Right cardiac atrium (tissue), 5 donors: ENCODE results near the gene PRKN. TPM values are rescaled to one million over a fixed set of nuclear protein-coding genes. Genes with fewer than 3 reads are reported as not detected.

Experiments
- ATAC-seq, 2 donors: fragments of 200-7000 bp; cut with Tn5 transposase; one replicate each; pipeline versions ENCODE4 v1.8.0 to v1.9.1; 2020; ENCODE audit warnings: moderate library complexity in 2 of 2, mild to moderate bottlenecking in 1 of 2
- DNase-seq, 3 donors: peaks; one replicate each; pipeline ENCODE4 v3.0.0-alpha.2; 2020
- H3K27ac ChIP-seq: one replicate; pipeline ENCODE4 v1.5.1; 2013; ENCODE audit warnings: mild to moderate bottlenecking, low read length, control low read depth, moderate library complexity
- H3K27me3 ChIP-seq: one replicate; pipeline ENCODE4 v1.6.1; 2013; ENCODE audit not compliant: control insufficient read depth, insufficient read depth
- H3K4me1 ChIP-seq: one replicate; pipeline ENCODE4 v1.6.1; 2013; ENCODE audit warnings: low read length; ENCODE audit not compliant: control insufficient read depth, insufficient read depth
- H3K4me3 ChIP-seq: one replicate; pipeline ENCODE4 v1.5.1; 2013; ENCODE audit warnings: low read length, control low read depth
- H3K9me3 ChIP-seq: one replicate; pipeline ENCODE4 v1.6.1; 2013; ENCODE audit warnings: low read length; ENCODE audit not compliant: control insufficient read depth
- WGBS: extraction: QIAGEN DNeasy Blood & Tissue Kit; methylation state at CpG from one replicate; pipeline ENCODE4 v1.1.7; 2013; 5-methylcytosine and 5-hydroxymethylcytosine counted together
- intact Hi-C, 4 donors: fragments of 100-400 bp; cut with DNase I; formaldehyde crosslinking; loops; one replicate each; pipeline versions ENCODE4 v1.11.0 to v1.14.0; 2022 to 2023
- polyA plus RNA-seq: library from polyadenylated mRNA; stranded (reverse); fragments of 200-250 nt; gene quantifications from one replicate; pipeline ENCODE4 v1.2.3, GENCODE V29; 2013
- total RNA-seq, 4 donors: library from RNA; stranded (reverse); fragmentation: NEBNext Ultra II Directional; extraction: Animal tissue kit (Norgen Biotek cat#: 25700); gene quantifications; one replicate each; pipeline ENCODE4 v1.2.1, GENCODE V29; 2021
- donor health status: healthy with polysubstance abuse.
- donor health status: DM: no; HTN: yes; CAD: no.
- donor health status: DM: no; HTN: no; CAD: no.
- donor health status: DM: no; HTN: yes; CAD: no; lungs with severe emphysema.
- donor health status: DM: yes; HTN: yes; CAD: no.

The PRKN gene
- total and polyA plus RNA-seq, 5 donors: 9.6 to 33.0 (median 24.8) TPM

- Histone ChIP-seq H3K4me1 (no peaks in the 10 kb centered on the region), H3K27ac (no peak overlapping the region), H3K27me3 (no peaks in the 10 kb centered on the region), H3K9me3 (no peaks in the 10 kb centered on the region), H3K4me3 (no peak overlapping the region)
- intact Hi-C loops: no loop called here
- ATAC-seq (no peak), DNase-seq (no peak)
- WGBS: 82% methylated on average over 9 of the region's 9 CpGs
Measured at GRCh38 chr6:161557333-161558107, 1170.0 kb downstream of the PRKN start.

DNA sequence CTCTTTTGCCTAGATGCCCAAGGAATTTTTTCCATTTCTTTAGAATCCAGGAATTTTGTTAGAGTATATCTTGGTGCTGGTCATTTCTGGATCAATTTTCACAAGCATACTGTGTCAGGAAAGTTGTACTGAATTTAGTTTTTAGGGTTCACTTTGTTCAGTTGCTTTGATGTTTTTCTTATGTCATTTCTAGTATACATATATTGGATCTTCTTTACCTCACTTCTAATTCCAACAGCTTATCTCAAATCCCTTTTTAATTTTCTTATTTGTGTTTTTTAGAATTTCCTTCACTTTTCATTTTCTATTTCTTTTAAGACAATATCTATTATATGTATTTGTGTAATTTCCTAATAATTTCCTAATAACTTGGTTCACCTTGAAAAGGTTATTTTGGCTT lies 1172.7 kb downstream of the PRKN start:
- ATAC-seq: no peak
- Histone ChIP-seq H3K27me3 (no peaks in the 10 kb centered on the region), H3K4me1 (no peaks in the 10 kb centered on the region), H3K4me3 (no peak overlapping the region), H3K9me3 (no peaks in the 10 kb centered on the region), H3K27ac (no peak overlapping the region)
- intact Hi-C loops: no loop called here
- DNase-seq: no peak

- no peak for DNase-seq
- no peaks in the 10 kb centered on the region for H3K9me3 ChIP-seq
- intact Hi-C loops: no loop called here
- no peak overlapping the region for H3K4me3 ChIP-seq
- H3K4me1 ChIP-seq: peaks cover 2% of the 10 kb centered on the region
- H3K27me3 ChIP-seq: no peaks in the 10 kb centered on the region
- no peak for ATAC-seq
- no peak overlapping the region for H3K27ac ChIP-seq
- WGBS: 73% methylated on average over 4 of the region's 4 CpGs
Measured at GRCh38 chr6:161549977-161550655, 1177.5 kb downstream of the PRKN start.

GRCh38 chr6:161548713-161549296 lies 1178.8 kb downstream of the PRKN start:
- no peaks in the 10 kb centered on the region for H3K27me3 ChIP-seq
- DNase-seq (no peak), ATAC-seq (peak in 1 of 2 donors; percentile 28)
- 93% methylated on average over 9 of the region's 9 CpGs for WGBS
- H3K27ac ChIP-seq: no peak overlapping the region
- peaks cover 2% of the 10 kb centered on the region for H3K4me1 ChIP-seq
- H3K4me3 ChIP-seq: no peak overlapping the region
- no peaks in the 10 kb centered on the region for H3K9me3 ChIP-seq
- intact Hi-C loops: no loop called here

DNA sequence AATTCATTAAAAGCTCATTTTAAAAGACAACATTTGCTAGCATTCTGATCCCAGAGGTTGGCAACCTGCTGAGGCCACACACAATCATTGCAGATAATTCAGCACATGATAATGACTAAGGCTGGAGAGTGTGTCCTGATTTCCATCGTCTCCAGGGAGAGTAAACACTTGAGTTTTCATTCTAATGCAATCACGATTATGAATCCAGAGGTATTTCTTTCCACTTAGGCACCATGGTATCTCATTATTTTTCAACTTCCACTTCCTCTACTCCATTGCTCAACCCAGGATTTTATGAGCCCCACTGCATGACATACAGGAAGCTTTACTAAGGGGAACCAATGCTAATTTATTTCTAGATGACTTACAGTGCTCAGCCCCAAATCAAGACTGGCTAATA lies 1179.9 kb downstream of the PRKN start:
- DNase-seq (no peak), ATAC-seq (peak in 1 of 2 donors; percentile 46)
- H3K9me3 ChIP-seq: no peaks in the 10 kb centered on the region
- H3K4me3 ChIP-seq: no peak overlapping the region
- H3K27ac ChIP-seq: no peak overlapping the region
- intact Hi-C loops: no loop called here
- no peaks in the 10 kb centered on the region for H3K27me3 ChIP-seq
- WGBS: 21% methylated on average over 2 of the region's 2 CpGs
- H3K4me1 ChIP-seq: peaks cover 2% of the 10 kb centered on the region

GRCh38 chr6:161546632-161547031 lies 1180.9 kb downstream of the PRKN start:
- ATAC-seq (no peak), DNase-seq (no peak)
- Histone ChIP-seq H3K27ac (no peak overlapping the region), H3K9me3 (no peaks in the 10 kb centered on the region), H3K27me3 (no peaks in the 10 kb centered on the region), H3K4me1 (peaks cover 2% of the 10 kb centered on the region), H3K4me3 (no peak overlapping the region)
- intact Hi-C loops: no loop called here
- 97% methylated on average over 1 of the region's 1 CpG for WGBS

GRCh38 chr6:161545741-161546140 lies 1181.8 kb downstream of the PRKN start:
- Histone ChIP-seq H3K27ac (no peak overlapping the region), H3K9me3 (no peaks in the 10 kb centered on the region), H3K27me3 (no peaks in the 10 kb centered on the region), H3K4me3 (no peak overlapping the region), H3K4me1 (peaks cover 2% of the 10 kb centered on the region)
- intact Hi-C loops: no loop called here
- 60% methylated on average over 2 of the region's 2 CpGs for WGBS
- no peak for DNase-seq
- no peak for ATAC-seq

DNA sequence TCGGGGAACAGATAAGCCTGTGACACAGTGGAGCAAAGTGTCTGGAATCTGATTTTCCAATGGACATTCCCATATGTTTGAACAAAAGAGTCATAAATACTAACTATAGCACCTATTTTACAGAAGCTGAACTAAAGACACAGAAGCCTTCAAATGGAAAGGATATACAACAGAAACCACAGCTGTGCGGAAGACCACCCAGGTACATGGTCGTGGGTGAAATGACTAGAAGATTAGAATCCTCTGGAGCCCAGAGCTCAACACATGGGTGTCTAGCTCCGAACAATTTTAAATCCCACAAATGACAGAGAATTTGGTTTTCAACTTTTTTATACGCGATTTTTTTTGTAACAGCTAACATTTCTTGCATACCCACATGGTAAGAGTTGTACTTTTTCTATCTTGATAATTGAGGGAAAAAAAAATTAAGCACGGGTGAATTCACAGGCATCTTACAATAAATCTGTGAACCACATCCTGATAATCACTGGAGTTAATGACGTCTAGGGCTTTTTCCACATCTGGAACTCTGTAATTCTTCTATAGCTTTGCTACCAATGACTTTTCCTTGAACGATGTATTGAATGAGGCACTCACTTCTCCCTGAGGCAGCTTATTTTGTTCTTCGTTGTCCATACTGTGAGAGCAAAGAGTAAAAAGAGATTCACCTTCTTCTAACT lies 1182.6 kb downstream of the PRKN start:
- DNase-seq (no peak), ATAC-seq (no peak)
- Histone ChIP-seq H3K27ac (no peak overlapping the region), H3K4me1 (peaks cover 2% of the 10 kb centered on the region), H3K4me3 (no peak overlapping the region), H3K9me3 (no peaks in the 10 kb centered on the region), H3K27me3 (no peaks in the 10 kb centered on the region)
- WGBS: 88% methylated on average over 10 of the region's 10 CpGs
- intact Hi-C loops: no loop called here

- ATAC-seq (no peak), DNase-seq (no peak)
- H3K4me1 ChIP-seq: peaks cover 1% of the 10 kb centered on the region
- intact Hi-C loops: no loop called here
- 74% methylated on average over 4 of the region's 4 CpGs for WGBS
- H3K4me3 ChIP-seq: no peak overlapping the region
- H3K27me3 ChIP-seq: no peaks in the 10 kb centered on the region
- no peak overlapping the region for H3K27ac ChIP-seq
- H3K9me3 ChIP-seq: no peaks in the 10 kb centered on the region
Measured at GRCh38 chr6:161543684-161544309, 1183.8 kb downstream of the PRKN start.

- DNase-seq (no peak), ATAC-seq (no peak)
- Histone ChIP-seq H3K27ac (no peak overlapping the region), H3K4me3 (no peak overlapping the region), H3K27me3 (no peaks in the 10 kb centered on the region), H3K9me3 (no peaks in the 10 kb centered on the region), H3K4me1 (no peaks in the 10 kb centered on the region)
- WGBS: 52% methylated on average over 4 of the region's 4 CpGs
- intact Hi-C loops: no loop called here
Measured at GRCh38 chr6:161542346-161542980, 1185.1 kb downstream of the PRKN start.
